GM15510 (cell line): ENCODE data around the gene EHBP1L1.
A peak's percentile ranks its signal among the peaks of the same experiment; 100 is the strongest.

Source experiments
- POLR2A ChIP-seq: IDR thresholded peaks from 3 replicates; pipeline ENCODE4 v1.6.1; 2011; ENCODE audit warnings: borderline replicate concordance; ENCODE audit not compliant: insufficient read length; ENCODE audit errors: extremely low read depth

EHBP1L1 gene

DNA sequence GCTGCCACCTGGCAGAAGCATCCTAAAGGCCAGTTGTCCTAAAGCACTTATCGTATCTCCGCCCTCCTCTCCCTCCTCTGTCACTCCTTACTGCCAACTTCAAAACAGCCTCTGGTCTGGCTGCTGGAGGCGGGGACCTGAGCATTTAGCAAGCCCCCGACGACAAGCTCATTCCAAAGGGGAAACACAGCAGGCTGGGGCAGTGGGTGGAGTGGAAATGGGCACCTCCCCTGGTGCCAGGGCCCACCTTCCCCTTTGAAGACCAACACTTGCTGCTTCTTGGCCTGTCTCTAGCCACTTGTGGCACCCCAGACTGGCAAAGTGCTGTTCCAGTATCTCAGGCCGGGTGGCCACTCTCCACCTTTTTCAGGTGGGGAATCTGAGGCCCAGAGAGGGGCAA lies 34.6 kb downstream of the EHBP1L1 start:
- no peak for TF ChIP-seq POLR2A

DNA sequence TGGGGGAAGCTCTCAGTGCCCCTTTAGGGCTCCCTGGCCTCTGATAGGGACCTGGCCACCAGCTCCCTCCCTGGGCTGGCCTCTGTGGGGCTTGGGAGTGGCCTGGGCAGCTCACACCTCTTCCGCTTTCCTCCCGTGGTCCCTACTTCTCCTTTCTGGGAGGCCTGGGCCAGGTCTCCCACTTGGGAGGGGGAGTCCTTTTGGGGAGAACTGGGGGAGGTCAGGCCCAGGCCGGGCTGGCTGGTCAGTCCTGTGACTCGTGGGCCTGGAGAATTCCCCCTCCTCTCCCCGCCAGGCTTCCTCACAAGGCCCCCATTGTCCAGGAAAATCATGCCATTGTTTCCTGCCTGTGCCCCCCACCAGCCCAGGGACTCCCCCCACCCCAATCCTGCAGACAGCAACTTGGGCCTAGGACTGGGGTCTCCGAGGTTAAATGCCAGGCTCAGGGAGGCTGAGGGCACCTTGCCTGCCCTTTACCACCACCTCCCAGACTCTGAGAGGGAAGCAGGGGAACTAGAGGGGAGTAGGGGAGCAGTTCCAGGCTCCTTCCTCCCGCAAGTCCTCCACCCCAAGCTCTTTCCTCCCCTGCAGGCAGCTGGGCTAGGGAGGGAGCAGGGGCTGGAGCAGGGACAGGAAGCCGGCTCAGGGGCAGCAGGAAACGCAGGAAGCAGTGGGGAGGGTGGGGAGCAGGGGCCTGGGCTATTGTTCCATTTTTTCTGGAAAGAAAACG lies 35.3 kb downstream of the EHBP1L1 start:
- TF ChIP-seq POLR2A, result no peak

DNA sequence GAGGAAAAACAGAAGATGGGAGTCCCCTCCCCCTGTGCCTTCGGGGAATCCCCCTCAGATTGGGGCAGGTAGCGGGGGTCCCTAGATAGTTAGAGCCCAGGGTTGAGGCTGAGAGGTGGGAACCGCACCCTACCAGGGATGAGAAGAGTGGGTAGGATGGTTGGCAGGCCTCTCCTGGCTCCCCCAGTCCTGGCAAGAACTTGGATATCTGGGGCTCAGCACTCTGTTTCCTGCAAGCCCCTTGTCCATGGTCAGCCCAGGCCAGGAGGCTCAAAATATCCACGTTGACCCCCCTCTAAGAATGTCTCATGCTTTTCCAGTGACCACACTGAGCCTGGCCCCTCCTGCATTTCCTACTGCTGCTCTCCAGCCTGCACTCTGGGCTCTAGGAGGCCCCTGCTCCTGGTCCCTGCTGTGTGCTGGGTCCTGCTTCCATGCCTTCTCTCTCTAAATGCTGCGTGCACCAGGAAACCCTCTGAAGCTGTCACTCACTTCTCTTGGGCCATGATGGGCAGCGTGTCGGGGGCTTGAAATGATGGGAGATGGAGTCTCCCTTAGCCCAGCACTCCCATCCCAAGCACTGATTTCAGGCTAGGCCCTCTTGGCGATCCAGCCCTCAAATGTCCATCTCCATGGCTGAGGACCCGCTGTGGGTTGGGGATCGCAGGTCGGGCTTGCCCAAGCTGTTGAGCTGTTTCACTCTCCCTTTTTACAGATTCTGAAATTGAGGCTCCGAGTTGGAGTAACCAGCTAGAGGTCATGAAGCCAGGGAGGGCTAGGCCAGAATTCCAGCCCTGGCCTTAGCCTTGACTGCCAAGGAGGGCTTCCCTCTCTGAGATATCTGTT lies 36.1 kb downstream of the EHBP1L1 start:
- no peak for TF ChIP-seq POLR2A

DNA sequence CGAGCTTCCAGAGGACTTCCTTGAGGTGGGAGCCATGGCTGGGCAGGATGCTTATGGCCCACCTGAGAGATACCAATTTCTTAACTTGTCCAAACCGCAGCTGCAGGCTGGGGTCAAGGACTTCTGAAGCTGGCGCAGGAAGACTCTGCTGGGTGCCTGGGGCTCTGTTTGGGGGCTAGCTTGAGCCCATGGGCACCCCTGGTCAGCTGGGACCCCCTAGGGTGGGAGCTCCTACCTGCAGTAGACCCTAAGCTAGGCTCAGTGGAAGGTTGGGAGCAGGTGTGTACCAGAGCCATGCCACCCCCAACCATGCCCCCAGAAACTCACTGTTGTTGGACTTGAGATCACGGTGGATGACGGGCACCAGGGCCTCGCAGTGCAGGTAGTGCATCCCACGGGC lies 36.8 kb downstream of the EHBP1L1 start:
- no peak for TF ChIP-seq POLR2A

DNA sequence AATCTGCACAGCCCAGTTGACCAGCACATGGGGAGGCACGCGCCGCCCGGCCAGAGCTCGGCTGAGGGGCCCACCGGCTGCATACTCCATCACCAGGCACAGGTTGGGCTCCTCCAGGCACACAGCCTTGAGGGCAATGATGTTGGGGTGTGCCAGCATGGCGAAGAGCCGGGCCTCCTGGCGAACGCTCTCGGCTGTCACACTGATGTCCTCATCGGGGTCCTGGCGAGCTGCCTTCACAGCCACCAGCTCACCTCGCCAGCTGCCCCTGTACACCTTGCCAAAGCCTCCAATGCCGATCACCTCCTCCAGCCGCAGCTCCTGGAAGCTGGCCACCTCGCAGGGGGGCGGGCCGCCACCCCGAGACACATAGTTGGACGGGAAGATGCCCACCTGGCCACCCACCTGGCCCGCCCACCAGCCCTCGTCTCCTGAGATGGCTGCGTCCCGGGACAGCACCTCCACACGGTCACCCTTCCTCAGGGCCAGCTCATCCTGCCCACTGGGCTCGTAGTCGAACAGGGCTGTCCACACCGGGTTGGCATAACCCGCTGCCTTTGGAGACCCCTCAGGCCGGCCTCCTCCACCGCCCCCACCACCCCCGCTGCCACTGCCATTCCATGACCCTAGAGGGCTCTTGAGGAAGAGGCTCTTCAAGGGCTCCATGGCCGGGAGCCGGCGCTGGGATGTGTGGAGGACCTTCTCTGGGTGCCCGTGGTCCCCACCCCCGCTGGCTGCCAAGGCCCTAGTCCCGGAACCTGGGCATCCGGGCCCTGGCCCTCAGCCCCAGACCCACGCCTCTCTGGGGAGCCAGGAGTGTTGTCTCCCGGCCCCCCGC lies 37.5 kb downstream of the EHBP1L1 start:
- no peak for TF ChIP-seq POLR2A

DNA sequence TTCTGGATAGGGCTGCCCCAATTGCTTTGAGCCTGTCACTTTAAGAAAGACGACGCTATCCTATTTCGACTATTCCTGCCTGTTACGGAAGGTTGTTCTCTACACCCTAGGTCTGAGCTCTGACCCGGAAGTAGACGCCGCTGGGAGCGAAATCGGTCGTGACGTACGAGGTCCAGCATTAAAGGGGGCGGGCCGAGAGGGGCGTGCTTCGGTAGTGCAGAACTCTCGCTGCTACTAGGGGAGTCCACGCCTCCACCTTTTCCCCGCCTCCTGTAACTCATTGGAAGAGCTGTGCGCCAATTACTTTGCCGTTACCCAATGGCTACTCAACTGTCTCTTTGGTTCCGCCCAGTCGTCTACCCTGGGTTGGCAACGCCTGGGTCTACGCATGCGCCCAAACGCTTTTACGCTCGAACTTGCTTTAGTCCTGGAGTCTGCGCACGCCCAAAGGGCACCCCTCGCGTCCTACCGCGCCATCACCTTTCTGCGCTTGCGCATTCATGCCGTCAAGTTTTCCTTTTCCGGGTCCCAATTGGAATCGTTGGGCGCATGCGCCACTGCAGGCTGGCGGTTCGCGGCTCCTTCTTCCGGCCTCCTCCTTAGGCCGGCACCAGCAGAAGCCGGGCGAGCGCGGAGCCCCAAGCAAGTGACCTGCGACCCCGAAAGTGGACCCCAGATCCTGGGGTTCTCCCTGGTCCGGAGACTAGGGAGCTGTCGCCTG lies 39.5 kb downstream of the EHBP1L1 start, which contains the start of gene PCNX3:
PCNX3 (plus strand) TSS at position 548 of the 721 bp plus-strand sequence. CDS start 536 bp downstream, outside the sequence.
- peak; percentile 61 for TF ChIP-seq POLR2A

DNA sequence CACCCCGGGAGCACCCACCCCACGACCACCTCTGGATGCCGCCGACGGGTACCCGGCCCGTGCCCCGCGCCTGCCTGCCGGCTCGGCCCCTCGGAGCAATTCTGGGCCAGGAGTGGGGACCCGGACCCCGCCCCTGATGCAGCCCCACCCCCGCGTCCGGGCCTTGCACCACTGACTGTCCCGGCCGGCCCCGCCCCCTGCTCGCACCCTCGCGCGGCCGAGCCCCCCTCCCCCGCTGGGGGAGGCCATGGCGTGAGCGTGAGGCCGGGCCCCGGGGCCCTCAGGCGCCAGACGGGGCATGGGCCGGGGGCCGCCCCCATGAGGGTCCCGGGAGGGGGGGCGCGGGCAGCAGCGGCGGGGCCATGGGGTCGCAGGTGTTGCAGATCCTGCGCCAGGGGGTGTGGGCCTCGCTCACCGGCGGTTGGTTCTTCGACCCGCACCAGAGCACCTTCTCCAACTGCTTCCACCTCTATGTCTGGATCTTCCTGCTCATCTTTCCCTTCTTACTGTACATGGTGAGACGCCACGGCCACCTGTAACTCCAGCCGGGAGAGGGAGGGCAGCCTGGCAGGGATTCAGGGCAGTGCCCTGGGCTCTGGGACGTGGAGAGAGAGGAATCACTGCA lies 40.2 kb downstream of the EHBP1L1 start:
- TF ChIP-seq POLR2A, result no peak

DNA sequence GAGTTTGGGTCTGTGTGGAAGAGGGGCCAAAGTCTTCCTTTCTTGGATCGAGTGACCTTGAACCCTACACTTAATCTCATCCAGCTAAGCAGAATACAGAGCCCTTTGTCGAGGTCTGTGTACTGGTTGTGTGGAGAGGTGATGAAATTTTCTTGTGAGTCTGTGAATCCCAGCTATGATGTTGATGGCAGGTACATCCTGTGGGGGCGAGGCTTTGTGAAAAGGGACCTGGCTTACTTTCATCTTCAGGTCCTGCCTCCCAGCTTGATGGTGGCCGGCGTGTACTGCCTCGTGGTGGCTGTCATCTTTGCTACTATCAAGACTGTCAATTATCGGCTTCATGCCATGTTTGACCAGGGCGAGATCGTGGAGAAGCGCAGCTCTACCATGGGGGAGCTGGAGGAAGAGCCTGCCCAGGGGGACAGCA lies 40.7 kb downstream of the EHBP1L1 start:
- TF ChIP-seq POLR2A, result no peak

DNA sequence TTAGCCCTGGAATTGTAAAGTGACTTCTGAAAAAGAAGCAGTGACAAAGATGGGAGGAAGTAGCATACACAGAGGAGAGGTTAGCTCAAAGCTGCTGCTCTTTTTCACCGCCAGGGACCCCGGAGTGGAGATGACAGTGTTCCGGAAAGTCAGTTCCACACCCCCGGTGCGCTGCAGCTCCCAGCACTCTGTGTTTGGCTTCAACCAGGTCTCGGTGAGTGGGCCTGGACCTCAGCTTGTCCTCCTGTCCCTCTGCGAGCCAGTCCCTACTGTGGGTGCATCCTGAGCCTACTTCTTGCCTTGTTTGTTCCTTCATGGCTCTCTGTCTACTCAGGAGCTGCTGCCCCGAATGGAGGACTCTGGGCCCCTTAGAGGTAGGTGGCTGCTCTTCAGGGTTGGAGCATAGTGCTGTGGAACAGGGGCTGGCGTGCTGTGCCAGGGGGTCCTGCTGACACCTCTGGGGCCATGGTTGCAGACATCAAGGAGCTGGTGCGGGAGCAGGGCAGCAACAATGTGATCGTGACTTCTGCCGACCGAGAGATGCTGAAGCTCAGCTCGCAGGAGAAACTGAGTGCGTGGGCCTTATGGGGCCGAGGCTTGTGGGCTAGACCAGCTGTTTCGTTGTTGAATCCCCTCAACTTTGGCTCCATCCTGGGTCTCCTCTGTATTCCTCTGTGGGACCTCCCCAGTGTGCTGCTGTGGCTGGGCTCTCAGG lies 41.4 kb downstream of the EHBP1L1 start:
- no peak for TF ChIP-seq POLR2A

DNA sequence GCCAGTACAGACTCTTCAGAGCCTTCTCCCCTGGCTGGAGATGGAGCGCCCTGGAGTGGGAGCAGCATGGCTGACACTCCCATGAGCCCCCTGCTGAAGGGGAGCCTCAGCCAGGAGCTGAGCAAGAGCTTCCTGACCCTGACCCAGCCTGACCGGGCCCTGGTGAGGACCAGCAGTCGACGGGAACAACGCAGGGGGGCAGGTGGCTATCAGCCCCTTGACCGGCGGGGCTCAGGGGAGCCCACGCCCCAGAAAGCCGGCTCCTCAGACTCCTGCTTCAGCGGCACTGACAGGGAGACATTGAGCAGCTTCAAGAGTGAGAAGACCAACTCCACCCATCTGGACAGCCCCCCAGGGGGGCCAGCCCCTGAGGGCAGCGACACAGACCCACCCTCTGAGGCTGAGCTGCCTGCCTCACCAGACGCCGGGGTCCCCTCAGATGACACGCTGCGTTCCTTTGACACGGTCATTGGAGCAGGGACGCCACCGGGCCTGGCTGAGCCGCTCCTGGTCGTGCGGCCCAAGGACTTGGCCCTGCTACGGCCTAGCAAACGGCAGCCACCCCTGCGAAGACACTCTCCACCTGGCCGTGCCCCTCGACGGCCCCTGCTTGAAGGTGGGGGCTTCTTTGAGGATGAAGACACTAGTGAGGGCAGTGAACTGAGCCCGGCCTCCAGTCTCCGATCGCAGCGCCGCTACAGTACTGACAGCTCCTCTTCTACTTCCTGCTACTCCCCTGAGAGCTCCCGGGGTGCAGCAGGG lies 42.3 kb downstream of the EHBP1L1 start:
- no peak for TF ChIP-seq POLR2A

DNA sequence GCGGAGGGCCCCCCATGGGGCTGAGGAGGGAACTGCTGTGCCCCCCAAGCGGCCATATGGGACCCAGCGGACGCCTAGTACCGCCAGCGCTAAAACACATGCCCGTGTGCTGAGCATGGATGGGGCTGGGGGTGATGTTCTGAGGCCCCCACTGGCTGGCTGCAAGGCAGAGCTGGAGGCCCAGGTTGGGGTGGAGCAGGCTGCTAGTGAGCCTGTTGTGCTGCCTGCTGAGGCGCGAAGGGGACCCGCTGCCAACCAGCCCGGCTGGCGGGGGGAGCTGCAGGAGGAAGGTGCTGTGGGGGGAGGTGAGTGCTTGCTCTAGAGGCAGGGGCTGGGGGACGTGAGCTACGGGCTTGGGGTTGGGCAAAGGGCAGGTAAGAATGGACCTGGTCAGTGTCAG lies 42.9 kb downstream of the EHBP1L1 start:
- TF ChIP-seq POLR2A, result no peak

DNA sequence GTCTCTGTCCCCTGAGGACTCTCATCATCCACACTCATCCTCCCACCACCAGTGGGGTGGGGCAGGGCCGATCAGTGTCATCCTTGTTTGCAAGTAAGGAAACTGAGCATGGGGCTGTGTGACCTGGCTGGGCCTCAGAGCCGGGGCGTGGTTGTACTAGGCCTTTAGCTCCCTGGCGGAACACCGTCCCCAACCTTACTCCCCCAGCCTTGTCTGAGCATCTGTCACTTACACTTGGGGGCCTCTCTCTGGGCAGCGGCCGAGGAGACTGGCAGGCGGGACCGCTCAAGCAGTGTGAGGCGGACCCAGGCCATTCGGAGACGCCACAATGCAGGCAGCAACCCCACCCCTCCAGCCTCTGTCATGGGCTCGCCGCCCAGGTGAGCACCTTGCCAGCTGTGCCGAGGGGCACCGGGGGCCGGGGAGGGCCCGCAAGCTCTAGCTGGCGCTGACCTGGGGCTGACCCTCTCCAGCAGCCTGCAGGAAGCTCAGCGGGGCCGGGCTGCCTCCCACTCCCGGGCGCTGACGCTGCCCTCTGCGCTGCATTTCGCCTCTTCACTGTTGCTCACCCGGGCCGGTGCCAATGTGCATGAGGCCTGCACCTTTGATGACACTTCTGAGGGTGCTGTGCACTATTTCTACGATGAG lies 43.6 kb downstream of the EHBP1L1 start:
- no peak for TF ChIP-seq POLR2A
